ENCODE results near the gene PMM1. TPM values are rescaled to one million over a fixed set of nuclear protein-coding genes. Genes with fewer than 3 reads are reported as not detected.

The PMM1 gene
- polyA plus RNA-seq, 2 of the 4 experiments (the other 2 are of a cell fraction): 23.5 to 28.7 TPM

DNA sequence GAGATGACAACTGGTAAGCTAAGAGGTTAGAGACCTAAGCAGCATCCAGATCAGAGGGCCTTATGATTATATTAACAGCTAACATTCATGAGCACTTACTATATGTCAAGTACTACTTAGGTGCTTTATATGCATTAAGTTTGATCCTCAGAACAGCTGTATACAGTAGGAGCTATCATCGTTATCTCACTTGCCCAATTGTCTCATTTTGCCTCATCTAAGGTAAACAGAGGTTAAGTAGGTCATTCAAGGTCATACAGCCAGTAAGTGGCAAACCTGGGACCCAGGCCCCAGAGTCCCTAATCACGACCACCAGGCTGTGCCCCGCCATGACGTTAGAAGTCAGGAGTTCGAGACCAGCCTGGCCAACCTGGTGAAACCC, 40.8 kb downstream of the PMM1 start (continued):
- TF ChIP-seq, protein P1, sequence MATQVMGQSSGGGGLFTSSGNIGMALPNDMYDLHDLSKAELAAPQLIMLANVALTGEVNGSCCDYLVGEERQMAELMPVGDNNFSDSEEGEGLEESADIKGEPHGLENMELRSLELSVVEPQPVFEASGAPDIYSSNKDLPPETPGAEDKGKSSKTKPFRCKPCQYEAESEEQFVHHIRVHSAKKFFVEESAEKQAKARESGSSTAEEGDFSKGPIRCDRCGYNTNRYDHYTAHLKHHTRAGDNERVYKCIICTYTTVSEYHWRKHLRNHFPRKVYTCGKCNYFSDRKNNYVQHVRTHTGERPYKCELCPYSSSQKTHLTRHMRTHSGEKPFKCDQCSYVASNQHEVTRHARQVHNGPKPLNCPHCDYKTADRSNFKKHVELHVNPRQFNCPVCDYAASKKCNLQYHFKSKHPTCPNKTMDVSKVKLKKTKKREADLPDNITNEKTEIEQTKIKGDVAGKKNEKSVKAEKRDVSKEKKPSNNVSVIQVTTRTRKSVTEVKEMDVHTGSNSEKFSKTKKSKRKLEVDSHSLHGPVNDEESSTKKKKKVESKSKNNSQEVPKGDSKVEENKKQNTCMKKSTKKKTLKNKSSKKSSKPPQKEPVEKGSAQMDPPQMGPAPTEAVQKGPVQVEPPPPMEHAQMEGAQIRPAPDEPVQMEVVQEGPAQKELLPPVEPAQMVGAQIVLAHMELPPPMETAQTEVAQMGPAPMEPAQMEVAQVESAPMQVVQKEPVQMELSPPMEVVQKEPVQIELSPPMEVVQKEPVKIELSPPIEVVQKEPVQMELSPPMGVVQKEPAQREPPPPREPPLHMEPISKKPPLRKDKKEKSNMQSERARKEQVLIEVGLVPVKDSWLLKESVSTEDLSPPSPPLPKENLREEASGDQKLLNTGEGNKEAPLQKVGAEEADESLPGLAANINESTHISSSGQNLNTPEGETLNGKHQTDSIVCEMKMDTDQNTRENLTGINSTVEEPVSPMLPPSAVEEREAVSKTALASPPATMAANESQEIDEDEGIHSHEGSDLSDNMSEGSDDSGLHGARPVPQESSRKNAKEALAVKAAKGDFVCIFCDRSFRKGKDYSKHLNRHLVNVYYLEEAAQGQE (IDR thresholded peaks at IDR 0.05): no peak
- no peak for TF ChIP-seq KDM1A (IDR thresholded peaks at IDR 0.05; ENCODE audit: low read depth)
- TF ChIP-seq BHLHE40 (IDR thresholded peaks at IDR 0.05; ENCODE audit: low read depth, low read length): no peak

DNA sequence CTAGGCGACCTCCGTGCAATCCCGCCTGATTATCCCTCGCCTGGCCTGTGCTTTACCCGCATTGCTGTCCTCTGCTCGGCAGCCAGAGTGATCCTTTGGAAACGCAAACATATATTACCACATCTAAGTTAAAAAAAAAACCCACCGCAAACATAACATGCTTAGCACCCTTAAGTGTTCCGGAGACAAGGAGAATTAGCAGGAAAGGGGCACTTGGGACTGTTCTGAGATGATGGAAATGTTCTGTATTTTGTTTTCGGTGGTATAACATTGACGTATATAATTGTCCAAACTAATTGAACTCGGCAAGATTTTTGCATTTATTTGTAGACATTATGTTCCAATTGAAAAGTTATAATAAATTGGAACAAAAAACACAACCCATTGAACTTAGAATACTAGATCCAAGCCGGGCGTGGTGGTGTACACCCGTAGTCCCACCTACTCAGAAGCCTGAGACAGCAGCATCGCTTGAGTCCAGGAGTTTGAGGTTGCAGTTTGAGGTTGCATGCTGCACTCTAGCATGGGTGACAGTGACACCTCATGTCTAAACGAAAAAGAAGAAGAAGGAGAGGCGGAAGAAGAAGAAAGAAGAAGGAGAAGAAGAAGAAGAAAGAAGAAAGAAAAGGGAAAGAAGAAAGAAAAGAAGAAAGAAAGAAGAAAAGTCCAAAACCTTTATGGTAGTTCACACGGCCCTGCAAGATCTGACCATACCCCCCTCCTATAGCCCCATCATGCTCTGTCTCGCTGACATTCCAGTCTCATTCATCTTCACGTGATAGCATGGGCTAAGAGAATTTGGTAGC, 44.8 kb downstream of the PMM1 start:
- Histone ChIP-seq H3K4me2 (peak overlapping the region; percentile 86), H3K27ac (peak overlapping the region; percentile 63 to 65; a peak in 4 of 6 replicates), H3K9me3 (no peaks in the 10 kb centered on the region), H3K4me1 (peaks cover 17% of the 10 kb centered on the region), H3K4me3 (peak overlapping the region; percentile 98)
- ATAC-seq: no peak; a peak in 1 of 6 replicates
- DNase-seq (ENCODE audit: low read depth in 1 of 2, low spot score in 1 of 2): no peak
- POLR2A ChIA-PET: no interaction called here
- no peak for FAIRE-seq
- TF ChIP-seq, protein P2, sequence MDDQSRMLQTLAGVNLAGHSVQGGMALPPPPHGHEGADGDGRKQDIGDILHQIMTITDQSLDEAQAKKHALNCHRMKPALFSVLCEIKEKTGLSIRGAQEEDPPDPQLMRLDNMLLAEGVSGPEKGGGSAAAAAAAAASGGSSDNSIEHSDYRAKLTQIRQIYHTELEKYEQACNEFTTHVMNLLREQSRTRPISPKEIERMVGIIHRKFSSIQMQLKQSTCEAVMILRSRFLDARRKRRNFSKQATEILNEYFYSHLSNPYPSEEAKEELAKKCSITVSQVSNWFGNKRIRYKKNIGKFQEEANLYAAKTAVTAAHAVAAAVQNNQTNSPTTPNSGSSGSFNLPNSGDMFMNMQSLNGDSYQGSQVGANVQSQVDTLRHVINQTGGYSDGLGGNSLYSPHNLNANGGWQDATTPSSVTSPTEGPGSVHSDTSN (IDR thresholded peaks at IDR 0.05): no peak
- TF ChIP-seq HOXB5 (CRISPR knock-in tag; IDR thresholded peaks at IDR 0.05) (no peak), CEBPB (IDR thresholded peaks at IDR 0.05) (no peak)
- WGBS (ENCODE audit: missing lambda C conversion rate): 38% methylated on average over 21 of the region's 21 CpGs
- CTCF ChIA-PET: interaction anchor here (0.9 to 2.1 kb wide), 6 partner anchors 10 to 62 kb away, joined by 4 to 23 read pairs (median 8); no protein-coding TSS in a partner anchor

DNA sequence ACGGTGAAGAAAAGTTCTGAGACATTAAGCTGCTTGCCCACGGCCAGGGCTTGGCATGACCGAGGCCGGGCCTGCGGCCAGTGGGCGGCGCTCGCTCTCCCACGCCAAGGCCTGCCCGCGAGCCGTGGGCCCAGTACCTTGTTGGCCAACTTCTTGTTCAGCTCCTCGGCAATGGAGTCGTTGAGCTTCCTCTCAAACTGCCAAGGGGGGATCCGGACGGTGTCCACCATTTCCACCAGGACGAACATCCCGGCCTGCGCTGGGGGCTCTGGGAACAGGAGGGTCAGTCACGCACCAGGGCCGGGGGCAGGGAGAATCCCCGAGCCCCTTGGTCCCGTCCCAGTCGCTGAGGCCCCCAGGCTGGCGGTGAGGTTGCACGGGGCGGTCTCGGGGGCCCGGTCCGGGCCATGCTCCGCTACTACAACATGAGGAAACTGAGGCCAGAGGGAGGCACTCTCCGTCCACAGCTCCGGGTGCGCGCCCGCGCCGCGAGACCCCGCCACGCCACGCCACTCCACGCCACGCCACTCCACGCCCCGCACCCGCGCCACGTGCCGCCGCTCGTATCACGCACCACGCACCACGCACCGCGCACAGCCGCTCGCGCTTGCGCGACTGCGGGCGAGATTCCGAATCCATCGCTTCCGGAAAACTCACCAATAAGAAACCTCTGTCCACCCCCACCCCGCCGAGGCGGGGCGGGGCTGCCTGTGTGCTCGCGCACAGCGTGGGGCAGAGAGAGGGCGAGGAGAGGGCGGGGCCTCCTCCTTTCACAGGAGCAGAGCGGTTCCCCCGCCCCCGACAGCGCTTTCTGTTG, 45.6 kb downstream of the PMM1 start, which contains the start of gene POLR3H:
Gene POLR3H (minus strand): TSS at position 617 of the 817 bp plus-strand sequence. CDS start 369 bp downstream, at position 248.
- ATAC-seq (peak; percentile 93 to 97), DNase-seq (ENCODE audit: low read depth in 1 of 2, low spot score in 1 of 2) (peak; percentile 82 to 93), FAIRE-seq (no peak)
- ChIA-PET CTCF (interaction anchor here (0.6 to 2.1 kb wide), 27 partner anchors 9 to 153 kb away, joined by 3 to 23 read pairs (median 4); no protein-coding TSS in a partner anchor), POLR2A (interaction anchor here (0.6 to 1.0 kb wide), 3 partner anchors 46 to 60 kb away, joined by 3 to 9 read pairs (median 3); partner anchors contain the start of gene PMM1)
- H3K4me2 ChIP-seq: peak within 1 kb of the TSS; percentile 86
- WGBS (ENCODE audit: missing lambda C conversion rate): 2% methylated on average over 7 of the region's 80 CpGs
- peak within 1 kb of the TSS; percentile 98 for H3K4me3 ChIP-seq
- no peaks in the 10 kb centered on the region for H3K9me3 ChIP-seq
- peak within 1 kb of the TSS; percentile 94 to 99 for H3K27ac ChIP-seq
- peaks cover 20% of the 10 kb centered on the region for H3K4me1 ChIP-seq
- TF ChIP-seq, protein P3, sequence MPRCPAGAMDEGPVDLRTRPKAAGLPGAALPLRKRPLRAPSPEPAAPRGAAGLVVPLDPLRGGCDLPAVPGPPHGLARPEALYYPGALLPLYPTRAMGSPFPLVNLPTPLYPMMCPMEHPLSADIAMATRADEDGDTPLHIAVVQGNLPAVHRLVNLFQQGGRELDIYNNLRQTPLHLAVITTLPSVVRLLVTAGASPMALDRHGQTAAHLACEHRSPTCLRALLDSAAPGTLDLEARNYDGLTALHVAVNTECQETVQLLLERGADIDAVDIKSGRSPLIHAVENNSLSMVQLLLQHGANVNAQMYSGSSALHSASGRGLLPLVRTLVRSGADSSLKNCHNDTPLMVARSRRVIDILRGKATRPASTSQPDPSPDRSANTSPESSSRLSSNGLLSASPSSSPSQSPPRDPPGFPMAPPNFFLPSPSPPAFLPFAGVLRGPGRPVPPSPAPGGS (IDR thresholded peaks at IDR 0.05): no peak
- TF ChIP-seq POLR2A (IDR thresholded peaks at IDR 0.05; ENCODE audit: low read length) (peak; percentile 78), JUN (IDR thresholded peaks at IDR 0.05) (peak in 1 of 2 experiments; percentile 53; a peak in 2 of 5 replicates), ZC3H11A (IDR thresholded peaks at IDR 0.05) (no peak), KDM5A (IDR thresholded peaks at IDR 0.05) (no peak), ZNF302 (CRISPR knock-in tag; IDR thresholded peaks at IDR 0.05) (no peak), MYC (IDR thresholded peaks at IDR 0.05; ENCODE audit: borderline replicate concordance, low read length) (no peak; the same call in 1 of the 2 replicates), CBX8 (IDR thresholded peaks at IDR 0.05) (no peak), ZSCAN20 (CRISPR knock-in tag; IDR thresholded peaks at IDR 0.05) (no peak), GATA3 (IDR thresholded peaks at IDR 0.05; ENCODE audit: borderline replicate concordance) (no peak), CEBPB (IDR thresholded peaks at IDR 0.05) (no peak), JUNB (IDR thresholded peaks at IDR 0.05) (no peak), POLR2AphosphoS2 (conservative IDR thresholded peaks at IDR 0.05; ENCODE audit: low read length) (no peak), TFCP2L1 (CRISPR knock-in tag; IDR thresholded peaks at IDR 0.05) (no peak), SMC3 (IDR thresholded peaks at IDR 0.05) (peak; percentile 67), RFX5 (IDR thresholded peaks at IDR 0.05) (no peak), EHF (CRISPR knock-in tag; IDR thresholded peaks at IDR 0.05) (no peak)
- TF ChIP-seq, protein P4, sequence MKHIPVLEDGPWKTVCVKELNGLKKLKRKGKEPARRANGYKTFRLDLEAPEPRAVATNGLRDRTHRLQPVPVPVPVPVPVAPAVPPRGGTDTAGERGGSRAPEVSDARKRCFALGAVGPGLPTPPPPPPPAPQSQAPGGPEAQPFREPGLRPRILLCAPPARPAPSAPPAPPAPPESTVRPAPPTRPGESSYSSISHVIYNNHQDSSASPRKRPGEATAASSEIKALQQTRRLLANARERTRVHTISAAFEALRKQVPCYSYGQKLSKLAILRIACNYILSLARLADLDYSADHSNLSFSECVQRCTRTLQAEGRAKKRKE (CRISPR knock-in tag; IDR thresholded peaks at IDR 0.05; ENCODE audit: low read depth): no peak
- TF ChIP-seq, protein P5, sequence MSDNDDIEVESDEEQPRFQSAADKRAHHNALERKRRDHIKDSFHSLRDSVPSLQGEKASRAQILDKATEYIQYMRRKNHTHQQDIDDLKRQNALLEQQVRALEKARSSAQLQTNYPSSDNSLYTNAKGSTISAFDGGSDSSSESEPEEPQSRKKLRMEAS (IDR thresholded peaks at IDR 0.05): peak; percentile 91
- TF ChIP-seq, protein P6, sequence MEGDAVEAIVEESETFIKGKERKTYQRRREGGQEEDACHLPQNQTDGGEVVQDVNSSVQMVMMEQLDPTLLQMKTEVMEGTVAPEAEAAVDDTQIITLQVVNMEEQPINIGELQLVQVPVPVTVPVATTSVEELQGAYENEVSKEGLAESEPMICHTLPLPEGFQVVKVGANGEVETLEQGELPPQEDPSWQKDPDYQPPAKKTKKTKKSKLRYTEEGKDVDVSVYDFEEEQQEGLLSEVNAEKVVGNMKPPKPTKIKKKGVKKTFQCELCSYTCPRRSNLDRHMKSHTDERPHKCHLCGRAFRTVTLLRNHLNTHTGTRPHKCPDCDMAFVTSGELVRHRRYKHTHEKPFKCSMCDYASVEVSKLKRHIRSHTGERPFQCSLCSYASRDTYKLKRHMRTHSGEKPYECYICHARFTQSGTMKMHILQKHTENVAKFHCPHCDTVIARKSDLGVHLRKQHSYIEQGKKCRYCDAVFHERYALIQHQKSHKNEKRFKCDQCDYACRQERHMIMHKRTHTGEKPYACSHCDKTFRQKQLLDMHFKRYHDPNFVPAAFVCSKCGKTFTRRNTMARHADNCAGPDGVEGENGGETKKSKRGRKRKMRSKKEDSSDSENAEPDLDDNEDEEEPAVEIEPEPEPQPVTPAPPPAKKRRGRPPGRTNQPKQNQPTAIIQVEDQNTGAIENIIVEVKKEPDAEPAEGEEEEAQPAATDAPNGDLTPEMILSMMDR (IDR thresholded peaks at IDR 0.05): peak; percentile 70
